Cerebellar nuclear complex (tissue), 1 donor: ENCODE results near the gene PTPN13.

Experiments used
- DNase-seq, 2 experiments: peaks; one replicate each; lab custom pipeline; 2025; lab: John Stamatoyannopoulos, UW

The PTPN13 gene, protein sequence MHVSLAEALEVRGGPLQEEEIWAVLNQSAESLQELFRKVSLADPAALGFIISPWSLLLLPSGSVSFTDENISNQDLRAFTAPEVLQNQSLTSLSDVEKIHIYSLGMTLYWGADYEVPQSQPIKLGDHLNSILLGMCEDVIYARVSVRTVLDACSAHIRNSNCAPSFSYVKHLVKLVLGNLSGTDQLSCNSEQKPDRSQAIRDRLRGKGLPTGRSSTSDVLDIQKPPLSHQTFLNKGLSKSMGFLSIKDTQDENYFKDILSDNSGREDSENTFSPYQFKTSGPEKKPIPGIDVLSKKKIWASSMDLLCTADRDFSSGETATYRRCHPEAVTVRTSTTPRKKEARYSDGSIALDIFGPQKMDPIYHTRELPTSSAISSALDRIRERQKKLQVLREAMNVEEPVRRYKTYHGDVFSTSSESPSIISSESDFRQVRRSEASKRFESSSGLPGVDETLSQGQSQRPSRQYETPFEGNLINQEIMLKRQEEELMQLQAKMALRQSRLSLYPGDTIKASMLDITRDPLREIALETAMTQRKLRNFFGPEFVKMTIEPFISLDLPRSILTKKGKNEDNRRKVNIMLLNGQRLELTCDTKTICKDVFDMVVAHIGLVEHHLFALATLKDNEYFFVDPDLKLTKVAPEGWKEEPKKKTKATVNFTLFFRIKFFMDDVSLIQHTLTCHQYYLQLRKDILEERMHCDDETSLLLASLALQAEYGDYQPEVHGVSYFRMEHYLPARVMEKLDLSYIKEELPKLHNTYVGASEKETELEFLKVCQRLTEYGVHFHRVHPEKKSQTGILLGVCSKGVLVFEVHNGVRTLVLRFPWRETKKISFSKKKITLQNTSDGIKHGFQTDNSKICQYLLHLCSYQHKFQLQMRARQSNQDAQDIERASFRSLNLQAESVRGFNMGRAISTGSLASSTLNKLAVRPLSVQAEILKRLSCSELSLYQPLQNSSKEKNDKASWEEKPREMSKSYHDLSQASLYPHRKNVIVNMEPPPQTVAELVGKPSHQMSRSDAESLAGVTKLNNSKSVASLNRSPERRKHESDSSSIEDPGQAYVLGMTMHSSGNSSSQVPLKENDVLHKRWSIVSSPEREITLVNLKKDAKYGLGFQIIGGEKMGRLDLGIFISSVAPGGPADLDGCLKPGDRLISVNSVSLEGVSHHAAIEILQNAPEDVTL (N-terminal part only)

DNA sequence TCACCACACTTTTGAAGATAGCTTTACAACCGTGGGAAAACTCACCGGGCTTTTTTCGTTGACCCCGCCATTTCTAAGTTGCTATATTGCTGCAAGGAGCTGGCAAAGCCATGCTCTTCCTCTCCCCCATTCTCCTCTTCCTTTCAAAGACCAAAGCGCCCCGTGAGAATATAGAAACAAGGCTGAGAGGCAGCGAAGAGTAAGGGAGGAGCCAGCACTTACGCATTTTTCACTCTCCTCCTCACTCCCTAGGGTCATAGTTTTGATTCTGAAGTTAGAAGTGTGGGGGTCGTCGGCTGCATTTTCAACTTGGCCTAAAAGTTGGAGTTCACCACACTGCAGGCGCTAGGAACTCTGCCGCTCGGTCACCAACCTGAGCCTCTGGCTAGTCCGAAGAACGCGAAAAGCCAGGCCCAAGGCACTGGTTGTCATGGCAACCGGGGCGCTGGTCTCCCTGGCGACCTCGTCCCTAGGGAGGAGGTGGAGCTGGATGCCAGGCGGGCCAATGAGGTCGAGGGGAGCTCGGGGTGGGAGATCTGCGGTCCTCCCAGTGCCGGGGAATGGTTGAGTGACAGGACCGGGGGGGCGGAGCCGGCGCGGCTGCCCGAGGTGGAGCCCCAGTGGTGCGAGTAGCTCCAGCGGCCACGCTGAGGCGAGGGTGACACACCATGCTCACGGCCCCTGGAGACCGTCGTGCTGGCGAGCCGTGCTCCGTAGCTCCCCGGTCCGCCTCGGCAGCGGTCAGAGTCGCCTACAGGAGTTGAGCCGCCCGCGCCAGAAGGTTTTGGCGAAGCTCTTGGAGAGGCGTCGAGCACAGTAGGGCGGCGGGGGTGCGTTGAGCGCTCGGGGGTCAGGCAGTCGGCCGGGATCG is at the start of gene PTPN13:
PTPN13 (plus strand) TSS at position 628 of the 871 bp plus-strand sequence. CDS start 40,942 bp downstream, outside the sequence.
- DNase-seq = no peak

GRCh38 chr4:86547140-86547539 is 47.0 kb upstream of the PTPN13 start:
- no peak for DNase-seq

DNA sequence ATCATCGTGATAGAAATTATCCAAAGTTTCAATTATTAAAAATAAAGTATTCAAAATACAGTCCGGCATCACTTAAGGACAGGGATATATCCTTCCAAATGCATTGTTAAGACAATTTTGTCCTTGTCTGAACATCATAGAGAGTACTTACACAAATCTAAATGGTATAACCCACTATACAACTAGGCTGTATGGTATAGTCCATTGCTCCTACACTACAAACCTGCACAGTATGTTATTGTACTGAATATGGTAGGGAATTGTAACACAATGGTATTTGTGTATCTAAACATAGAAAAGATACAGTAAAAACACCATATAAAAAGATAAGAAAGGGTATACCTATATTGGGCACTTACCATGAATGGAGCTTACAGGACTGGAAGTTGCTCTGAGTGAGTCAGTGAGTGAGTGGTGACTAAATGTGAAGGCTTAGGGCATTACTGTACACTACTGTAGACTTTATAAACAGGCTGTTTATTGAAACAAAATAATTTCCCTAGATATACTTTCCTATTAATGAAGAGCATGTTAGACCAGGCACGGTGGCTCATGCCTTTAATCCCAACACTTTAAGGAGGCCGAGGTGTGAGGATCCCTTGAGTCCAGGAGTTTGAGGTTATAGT is 44.8 kb upstream of the PTPN13 start:
- DNase-seq = no peak

GRCh38 chr4:86551387-86551786 is 42.7 kb upstream of the PTPN13 start:
- no peak for DNase-seq

DNA sequence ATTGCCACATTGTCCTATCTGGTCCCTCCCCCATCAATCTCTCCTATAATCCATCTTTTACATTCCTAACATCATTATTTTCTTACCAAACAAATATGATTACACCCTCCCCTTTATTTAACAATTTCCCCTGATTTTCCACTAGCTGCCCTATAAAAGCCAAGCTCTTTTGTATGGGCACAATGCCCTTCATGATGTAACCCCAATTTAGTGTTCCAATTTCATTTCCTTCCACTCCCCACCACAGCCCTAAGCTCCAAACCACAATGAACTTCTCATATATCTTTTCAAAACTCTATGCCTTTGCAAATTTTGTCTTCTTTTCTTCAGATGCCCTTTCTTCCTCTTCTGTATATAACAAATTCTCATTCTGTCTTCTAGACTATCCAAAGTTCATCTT is 39.5 kb upstream of the PTPN13 start:
- no peak for DNase-seq

- no peak for DNase-seq
Observed at GRCh38 chr4:86556791-86557415, 37.2 kb upstream of the PTPN13 start.

- DNase-seq = no peak
Observed at GRCh38 chr4:86557526-86557925, 36.6 kb upstream of the PTPN13 start.

- no peak for DNase-seq
Observed at GRCh38 chr4:86558258-86558657, 35.9 kb upstream of the PTPN13 start.

DNA sequence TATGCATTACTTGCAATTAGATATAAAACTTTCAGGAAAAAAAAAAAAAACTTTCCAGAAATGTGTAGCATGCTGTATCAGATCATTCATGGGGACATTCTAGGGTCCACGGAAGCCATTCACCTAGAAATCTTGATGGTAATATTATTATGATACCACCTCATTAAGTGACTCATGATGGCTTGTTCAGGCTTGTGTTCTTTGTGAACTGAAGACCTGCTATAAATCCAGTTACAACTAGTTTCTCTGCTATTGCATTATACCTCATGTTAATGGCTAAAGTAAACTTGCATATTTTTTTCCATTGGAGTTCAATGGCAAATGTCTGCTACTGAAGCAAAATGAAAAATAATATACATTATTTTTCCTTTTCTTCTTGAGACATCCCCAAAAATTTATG is 35.3 kb upstream of the PTPN13 start:
- DNase-seq = no peak

- no peak for DNase-seq
Observed at GRCh38 chr4:86560447-86560846, 33.7 kb upstream of the PTPN13 start.

DNA sequence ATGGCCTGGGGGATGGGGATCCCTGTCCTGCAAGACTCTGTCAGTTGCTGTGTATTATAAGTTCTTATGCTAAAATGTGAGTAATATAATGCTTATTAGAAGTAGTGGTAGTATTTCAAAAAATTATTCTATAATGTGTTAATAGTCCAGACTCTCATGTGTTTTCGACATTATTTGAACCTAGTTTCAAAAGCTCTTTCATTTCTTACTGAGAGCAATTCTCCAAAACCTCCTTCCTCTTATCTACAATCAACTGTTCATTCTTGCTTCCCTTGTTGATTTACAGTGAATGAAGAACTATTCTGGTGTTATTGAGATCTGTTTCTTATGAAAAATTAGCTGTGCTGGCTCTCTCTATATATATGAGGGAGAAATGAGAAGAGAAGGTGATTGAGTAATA is 32.9 kb upstream of the PTPN13 start:
- DNase-seq = no peak

DNA sequence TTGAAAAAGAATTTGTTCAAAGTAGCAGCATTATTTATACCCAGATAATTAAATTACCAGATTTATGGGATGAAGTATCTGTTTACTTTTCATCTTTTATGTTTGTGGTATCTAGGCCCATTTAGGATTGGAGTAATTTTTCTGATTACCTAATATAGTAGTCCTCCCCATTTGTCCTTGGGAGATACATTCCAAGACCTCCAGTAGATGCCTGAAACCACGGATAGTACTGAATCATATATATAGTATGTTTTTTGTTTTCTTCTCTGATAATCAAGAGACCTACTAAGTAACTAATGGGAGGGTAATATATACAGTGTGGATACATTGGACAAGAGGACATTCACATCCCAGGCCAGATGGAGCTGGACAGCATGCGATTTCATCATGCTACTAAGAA is 30.7 kb upstream of the PTPN13 start:
- DNase-seq = no peak

DNA sequence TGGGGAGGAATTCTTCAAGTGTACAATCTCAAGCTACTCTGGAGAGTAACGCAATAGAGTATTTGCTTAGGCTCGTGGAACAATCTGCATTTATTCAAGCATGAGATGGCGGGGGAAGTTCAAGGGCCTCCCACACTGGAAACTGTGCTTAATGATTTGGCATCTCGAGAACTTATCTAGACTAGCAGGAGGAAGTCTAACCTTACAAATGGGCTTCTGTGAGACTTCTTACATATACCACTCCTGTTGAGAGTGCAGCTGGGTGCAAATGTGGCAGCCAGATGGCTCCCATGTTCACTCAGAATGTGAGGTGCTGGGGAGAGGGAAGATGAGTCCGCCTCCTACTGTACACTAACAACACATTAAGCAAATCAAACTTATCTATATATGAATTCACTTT is 29.3 kb upstream of the PTPN13 start:
- no peak for DNase-seq

DNA sequence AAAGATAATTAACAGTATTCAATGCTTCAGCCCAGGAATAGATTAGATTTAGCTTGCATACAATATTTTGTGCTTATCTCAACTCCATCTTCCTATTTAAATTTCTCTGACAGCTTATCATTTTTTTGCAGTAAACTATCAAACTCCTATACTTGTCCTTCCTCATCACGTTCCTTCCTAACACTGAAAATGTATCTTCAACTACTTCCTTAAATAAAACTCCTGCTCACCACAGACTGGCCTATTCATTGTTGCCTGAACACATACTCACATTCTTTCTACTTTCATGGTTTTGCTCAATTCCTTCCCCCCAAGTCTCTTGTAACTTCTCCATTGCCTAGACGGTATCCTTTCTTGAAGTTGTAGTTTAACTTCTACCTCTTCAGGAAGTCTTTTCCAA is 28.5 kb upstream of the PTPN13 start:
- no peak for DNase-seq

- DNase-seq = no peak
Observed at GRCh38 chr4:86569103-86569870, 24.8 kb upstream of the PTPN13 start.

- DNase-seq = no peak
Observed at GRCh38 chr4:86579941-86580340, 14.2 kb upstream of the PTPN13 start.

DNA sequence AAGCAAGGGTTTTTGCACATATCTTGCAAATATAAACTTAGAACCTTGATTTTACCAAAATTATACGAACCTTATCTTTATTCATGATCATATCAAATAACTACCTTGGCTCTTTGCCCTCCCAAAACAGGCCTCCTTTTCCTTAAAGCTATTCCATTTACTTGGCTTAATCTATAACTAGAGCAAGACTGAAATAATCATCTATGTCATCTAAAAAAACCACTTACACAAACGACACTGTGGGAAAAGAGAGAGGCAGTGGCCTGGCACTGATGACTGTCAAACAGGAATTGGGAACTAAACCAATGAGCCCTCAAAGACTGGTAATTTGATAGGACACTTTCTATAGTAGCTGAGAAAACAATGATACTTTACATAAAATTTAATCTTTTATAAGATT is 11.7 kb upstream of the PTPN13 start:
- no peak for DNase-seq

DNA sequence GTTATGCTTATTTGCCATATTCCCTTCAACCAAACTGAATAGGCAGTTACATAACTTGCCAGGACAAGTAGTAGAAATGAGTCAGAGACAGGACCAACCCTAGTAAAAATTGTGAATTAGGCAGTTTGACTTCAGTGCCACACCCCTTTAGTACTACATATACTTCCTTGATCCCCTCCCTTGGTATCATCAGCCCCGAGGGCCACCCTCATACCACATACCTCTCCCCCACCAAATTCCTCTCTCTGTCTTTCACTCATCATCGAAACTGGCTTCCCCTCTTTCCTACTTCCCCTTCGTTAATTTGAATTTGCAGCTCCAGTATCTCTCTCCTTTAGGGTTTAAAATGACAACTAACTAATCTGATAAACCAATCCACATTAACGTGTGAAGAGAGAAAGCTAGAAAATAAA is 7.9 kb upstream of the PTPN13 start:
- no peak for DNase-seq

DNA sequence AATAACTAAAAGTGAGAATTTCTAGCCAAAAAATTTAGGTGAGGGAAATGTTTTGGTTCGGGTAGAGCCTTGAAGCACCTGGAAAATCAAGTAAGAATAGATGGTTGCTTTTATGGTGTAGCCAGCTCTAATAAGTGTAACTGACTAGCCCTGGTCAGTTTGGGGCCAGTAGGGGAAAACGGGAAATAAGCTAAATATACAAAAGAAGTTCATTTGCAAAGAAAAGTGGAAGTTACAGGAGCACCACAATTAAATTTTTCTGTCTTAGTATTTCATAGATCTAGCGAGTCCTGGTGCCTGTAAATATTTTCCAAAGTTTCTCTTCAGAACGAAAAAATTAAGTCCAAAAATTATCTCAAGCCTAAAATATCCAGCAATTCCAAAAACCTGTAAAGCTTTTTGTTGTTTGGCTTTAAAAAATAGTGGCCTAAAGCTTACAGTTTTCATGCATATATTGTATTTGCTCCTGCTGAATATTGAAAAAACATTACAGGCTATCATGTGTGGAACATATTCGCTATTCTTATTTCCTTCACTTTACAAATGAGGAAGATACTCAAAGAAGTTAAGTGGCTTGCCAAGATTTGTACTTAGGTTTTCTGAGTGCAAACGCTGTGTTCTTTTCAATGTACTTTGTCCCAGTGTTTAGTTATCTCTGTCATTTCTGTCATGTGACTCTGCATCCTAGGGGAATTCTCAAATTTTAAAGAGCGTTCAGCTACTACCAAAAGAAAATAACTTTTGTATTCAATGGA is 7.3 kb upstream of the PTPN13 start:
- no peak for DNase-seq
